ENCODE data around the gene TSPEAR.
"Not testable (repeated sequence)": the region's sequence is repeated elsewhere in the genome, so short reads cannot be mapped to it uniquely, and the experiment has no call there.

Gene TSPEAR

DNA sequence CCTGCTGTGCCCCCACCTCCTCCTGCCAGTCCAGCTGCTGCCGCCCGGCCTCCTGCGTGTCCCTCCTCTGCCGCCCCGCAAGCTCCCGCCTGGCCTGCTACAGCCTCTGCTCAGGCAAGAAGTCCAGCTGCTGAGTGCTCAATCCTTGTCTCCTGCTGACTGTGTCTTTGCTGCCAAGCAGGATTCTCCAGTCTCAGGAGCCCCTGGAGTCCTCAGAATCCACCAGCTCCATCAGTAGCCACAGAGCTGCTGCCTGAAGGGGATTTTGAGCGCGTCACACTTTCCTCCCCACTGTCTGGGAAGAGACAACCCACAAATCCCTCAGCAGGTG lies 64.2 kb downstream of the TSPEAR start:
- H3K9me3 ChIP-seq, result no peaks in the 10 kb centered on the region

DNA sequence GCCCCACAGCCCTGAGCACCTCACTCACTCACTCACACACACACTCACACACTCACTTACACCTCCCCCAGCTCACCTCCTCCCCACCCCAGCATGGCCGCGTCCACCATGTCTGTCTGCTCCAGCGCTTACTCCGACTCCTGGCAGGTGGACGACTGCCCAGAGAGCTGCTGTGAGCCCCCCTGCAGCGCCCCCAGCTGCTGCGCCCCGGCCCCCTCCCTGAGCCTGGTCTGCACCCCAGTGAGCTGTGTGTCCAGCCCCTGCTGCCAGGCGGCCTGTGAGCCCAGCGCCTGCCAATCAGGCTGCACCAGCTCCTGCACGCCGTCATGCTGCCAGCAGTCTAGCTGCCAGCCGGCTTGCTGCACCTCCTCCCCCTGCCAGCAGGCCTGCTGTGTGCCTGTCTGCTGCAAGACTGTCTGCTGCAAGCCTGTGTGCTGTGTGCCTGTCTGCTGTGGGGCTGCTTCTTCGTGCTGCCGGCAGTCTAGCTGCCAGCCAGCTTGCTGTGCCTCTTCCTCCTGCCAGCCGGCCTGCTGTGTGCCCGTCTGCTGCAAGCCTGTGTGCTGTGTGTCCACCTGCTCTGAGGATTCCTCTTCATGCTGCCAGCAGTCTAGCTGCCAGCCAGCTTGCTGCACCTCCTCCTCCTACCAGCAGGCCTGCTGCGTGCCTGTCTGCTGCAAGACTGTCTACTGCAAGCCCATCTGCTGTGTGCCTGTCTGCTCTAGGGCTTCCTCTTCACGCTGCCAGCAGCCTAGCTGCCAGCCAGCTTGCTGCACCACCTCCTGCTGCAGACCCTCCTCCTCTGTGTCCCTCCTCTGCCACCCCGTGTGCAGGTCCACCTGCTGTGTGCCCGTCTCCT lies 64.8 kb downstream of the TSPEAR start, which contains the start of gene KRTAP10-11:
KRTAP10-11 (plus strand) TSS at position 49 of the 856 bp plus-strand sequence; CDS start at position 94, 45 bp downstream.
- not testable (repeated sequence) for H3K4me3 ChIP-seq (ENCODE audit: low read depth, low read length); H3K4me1 ChIP-seq; H3K9me3 ChIP-seq; DNase-seq; H3K36me3 ChIP-seq
- H3K27me3 ChIP-seq, result peaks cover 14% of the 10 kb centered on the region

More for the DNA sequence above, 64.2 kb downstream of the TSPEAR start:
- DNase-seq, result no peak
- H3K4me3 ChIP-seq (ENCODE audit: low read depth, low read length), result no peak overlapping the region
- no peaks in the 10 kb centered on the region for H3K36me3 ChIP-seq
- no peaks in the 10 kb centered on the region for H3K4me1 ChIP-seq
- H3K27me3 ChIP-seq, result peaks cover 14% of the 10 kb centered on the region
- TF ChIP-seq CTCF (IDR thresholded peaks at IDR 0.05; ENCODE audit: low read depth, low read length), result no peak

DNA sequence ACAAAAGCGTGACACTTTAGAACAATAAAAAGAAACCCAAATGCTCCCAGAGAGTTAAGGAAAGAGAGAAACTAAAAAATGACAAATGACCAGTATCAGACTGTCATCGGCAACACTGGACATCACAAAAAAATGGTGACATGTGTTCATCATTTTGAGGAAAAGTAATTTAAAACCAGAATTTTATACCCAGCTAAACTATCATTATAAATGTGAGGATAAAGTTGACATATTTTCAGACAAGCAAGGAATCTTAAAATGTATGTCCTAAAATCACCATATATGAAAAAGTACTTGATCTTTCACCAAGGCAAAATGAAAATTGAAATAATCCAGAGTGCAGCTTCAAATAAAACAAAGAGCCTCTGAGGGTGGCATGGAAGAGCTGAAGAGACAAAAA lies 66.5 kb downstream of the TSPEAR start:
- H3K9me3 ChIP-seq, result peaks cover 3% of the 10 kb centered on the region; the same call in 1 of the 2 replicates
- TF ChIP-seq CTCF (IDR thresholded peaks at IDR 0.05; ENCODE audit: low read depth, low read length), result no peak

DNA sequence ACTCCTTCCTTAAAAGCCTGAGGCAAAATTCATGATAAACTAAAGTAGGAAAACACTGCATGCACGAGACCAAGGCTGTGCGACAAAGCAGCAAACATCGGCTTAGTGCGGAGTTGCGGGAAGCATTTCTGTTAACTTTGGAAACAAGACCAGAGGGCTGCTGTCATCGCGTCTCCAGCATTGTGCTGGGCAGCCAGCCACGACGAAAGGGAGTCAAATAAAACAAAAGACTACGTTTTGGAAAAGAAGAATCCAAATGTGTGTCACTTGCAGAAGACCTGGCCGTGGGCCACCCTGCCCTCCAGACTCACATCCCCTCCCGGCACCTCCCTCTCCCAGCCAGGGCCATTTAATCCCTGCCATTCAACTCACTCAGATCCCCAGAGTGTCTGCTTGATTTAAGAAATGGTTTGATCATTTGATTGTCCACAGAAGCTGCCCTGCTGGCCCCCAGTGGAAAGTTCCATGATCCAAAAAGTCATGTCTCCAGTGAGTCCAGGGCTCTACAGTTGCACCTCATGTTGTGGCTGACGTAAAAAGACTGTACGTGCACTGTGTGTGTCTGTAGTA lies 67.5 kb downstream of the TSPEAR start:
- no peak for DNase-seq
- Histone ChIP-seq H3K27me3 (peaks cover 11% of the 10 kb centered on the region), H3K9me3 (peaks cover 3% of the 10 kb centered on the region; the same call in 1 of the 2 replicates), H3K4me3 (ENCODE audit: low read depth, low read length) (no peak overlapping the region), H3K36me3 (no peaks in the 10 kb centered on the region), H3K4me1 (no peaks in the 10 kb centered on the region)
- TF ChIP-seq CTCF (IDR thresholded peaks at IDR 0.05; ENCODE audit: low read depth, low read length), result no peak

More for the DNA sequence above, 66.5 kb downstream of the TSPEAR start:
- DNase-seq, result no peak
- H3K36me3 ChIP-seq, result no peaks in the 10 kb centered on the region
- H3K27me3 ChIP-seq, result peaks cover 14% of the 10 kb centered on the region
- no peaks in the 10 kb centered on the region for H3K4me1 ChIP-seq
- no peak overlapping the region for H3K4me3 ChIP-seq (ENCODE audit: low read depth, low read length)

GRCh38 chr21:44640761-44641160 lies 70.6 kb downstream of the TSPEAR start:
- Histone ChIP-seq H3K27me3 (no peaks in the 10 kb centered on the region), H3K4me3 (ENCODE audit: low read depth, low read length) (no peak overlapping the region), H3K9me3 (peaks cover 3% of the 10 kb centered on the region; the same call in 1 of the 2 replicates), H3K36me3 (no peaks in the 10 kb centered on the region), H3K4me1 (no peaks in the 10 kb centered on the region)
- no peak for DNase-seq
- TF ChIP-seq CTCF (IDR thresholded peaks at IDR 0.05; ENCODE audit: low read depth, low read length), result no peak

DNA sequence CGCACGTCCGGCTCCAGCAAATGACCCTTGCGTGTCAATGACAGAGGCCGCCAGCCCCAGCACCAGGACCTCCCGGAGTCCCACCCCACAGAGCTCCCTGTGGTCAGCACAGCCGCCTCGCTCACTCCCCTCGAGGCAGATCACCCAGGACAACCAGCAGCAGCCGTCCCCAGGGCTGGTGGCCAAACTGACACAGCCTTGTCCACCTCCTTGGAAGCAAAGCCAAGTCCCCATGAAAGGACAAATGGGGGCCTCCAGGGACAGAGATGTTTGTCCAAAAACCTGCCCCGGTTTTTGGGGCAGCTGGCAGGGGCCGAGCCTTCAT lies 72.1 kb downstream of the TSPEAR start:
- no peak overlapping the region for H3K4me3 ChIP-seq (ENCODE audit: low read depth, low read length)
- H3K4me1 ChIP-seq, result no peaks in the 10 kb centered on the region
- H3K27me3 ChIP-seq, result no peaks in the 10 kb centered on the region
- no peaks in the 10 kb centered on the region for H3K36me3 ChIP-seq
- H3K9me3 ChIP-seq, result peaks cover 3% of the 10 kb centered on the region; the same call in 1 of the 2 replicates
- no peak for DNase-seq
- TF ChIP-seq CTCF (IDR thresholded peaks at IDR 0.05; ENCODE audit: low read depth, low read length), result no peak

DNA sequence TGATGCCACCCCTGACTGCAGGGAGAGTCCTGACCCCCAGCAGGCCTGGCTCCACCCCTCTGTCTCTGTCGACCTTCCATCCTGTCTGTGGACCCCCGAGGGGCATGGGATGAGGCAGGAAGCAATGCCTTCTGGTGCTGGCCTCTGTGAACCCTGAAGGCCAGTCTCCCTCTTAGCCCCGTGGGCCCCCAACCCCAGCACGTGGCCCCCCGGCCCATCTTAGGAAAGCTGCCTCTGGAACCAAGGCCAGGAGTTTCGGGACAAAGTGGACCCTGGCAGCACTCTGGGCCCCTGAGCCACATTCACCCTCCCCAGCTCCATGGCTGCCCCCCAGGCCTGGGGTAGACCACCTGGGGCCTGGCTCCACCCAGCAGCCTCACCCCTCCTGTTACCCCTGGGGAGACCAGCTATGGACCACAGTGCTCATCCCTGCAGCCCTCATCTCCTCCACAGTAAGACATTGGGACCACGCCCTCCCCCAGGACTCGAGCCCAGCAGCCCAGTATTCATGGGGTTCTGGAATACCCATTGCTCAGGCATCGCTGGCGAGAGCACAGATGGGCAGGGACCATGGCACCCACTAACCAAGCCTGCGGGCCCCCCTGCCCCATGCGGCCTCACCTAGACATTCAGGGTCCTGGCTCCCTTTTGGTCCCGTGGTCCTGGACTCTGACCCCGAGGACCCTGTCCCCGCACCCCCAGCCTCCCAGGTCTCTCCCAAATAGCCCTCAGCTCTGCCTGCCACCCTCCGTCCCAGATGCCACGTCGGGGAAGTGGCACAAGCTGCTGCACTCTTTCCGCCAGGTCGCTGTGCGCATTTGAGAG lies 72.7 kb downstream of the TSPEAR start:
- H3K36me3 ChIP-seq; H3K4me1 ChIP-seq; DNase-seq; H3K27me3 ChIP-seq; H3K4me3 ChIP-seq (ENCODE audit: low read depth, low read length); H3K9me3 ChIP-seq: not testable (repeated sequence)

DNA sequence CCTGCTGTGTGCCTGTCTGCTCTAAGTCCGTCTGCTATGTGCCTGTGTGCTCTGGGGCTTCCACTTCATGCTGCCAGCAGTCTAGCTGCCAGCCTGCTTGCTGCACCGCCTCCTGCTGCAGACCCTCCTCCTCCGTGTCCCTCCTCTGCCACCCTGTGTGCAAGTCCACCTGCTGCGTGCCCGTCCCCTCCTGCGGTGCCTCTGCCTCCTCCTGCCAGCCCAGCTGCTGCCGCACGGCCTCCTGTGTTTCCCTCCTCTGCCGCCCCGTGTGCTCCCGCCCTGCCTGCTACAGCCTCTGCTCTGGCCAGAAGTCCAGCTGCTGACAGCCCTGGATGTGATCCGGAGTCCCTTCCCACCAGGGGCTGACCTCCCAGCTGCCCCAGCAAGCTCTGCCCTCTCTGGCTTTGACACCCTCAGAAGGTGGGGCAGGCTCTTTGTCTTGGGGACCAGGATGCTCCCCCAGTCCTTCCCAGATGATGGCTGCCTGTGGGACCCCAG lies 73.5 kb downstream of the TSPEAR start:
- H3K36me3 ChIP-seq; H3K9me3 ChIP-seq; H3K4me1 ChIP-seq; H3K27me3 ChIP-seq; DNase-seq; H3K4me3 ChIP-seq (ENCODE audit: low read depth, low read length): not testable (repeated sequence)
